Sigmoid colon (tissue), 7 donors: ENCODE results near the gene BCAS3. TPM values are rescaled to one million over a fixed set of nuclear protein-coding genes. Genes with fewer than 3 reads are reported as not detected.
"Not testable (repeated sequence)": the region's sequence is repeated elsewhere in the genome, so short reads cannot be mapped to it uniquely, and the experiment has no call there.

ENCODE experiments used
- DNase-seq: peaks from one replicate; pipeline ENCODE4 v3.0.0-alpha.2; 2019
- H3K27ac ChIP-seq, 4 donors: fragments of 200-600 bp; sonication (generic); one replicate each; pipeline ENCODE4 v1.5.1; 2016 to 2019; ENCODE audit warnings: mild to moderate bottlenecking in 1 of 4
- H3K27me3 ChIP-seq, 3 donors: fragments of 200-600 bp; sonication (generic); one replicate each; pipeline ENCODE4 v1.5.1; 2019; ENCODE audit warnings: mild to moderate bottlenecking in 1 of 3
- H3K36me3 ChIP-seq, 4 donors: fragments of 200-600 bp; sonication (generic); one replicate each; pipeline ENCODE4 v1.5.1; 2016 to 2019
- H3K4me1 ChIP-seq, 4 donors: fragments of 200-600 bp; sonication (generic); one replicate each; pipeline ENCODE4 v1.5.1; 2017 to 2019
- H3K4me3 ChIP-seq, 4 donors: fragments of 200-600 bp; sonication (generic); one replicate each; pipeline ENCODE4 v1.5.1; 2017 to 2019; ENCODE audit warnings: mild to moderate bottlenecking in 2 of 4, moderate library complexity in 1 of 4
- H3K9me3 ChIP-seq, 4 donors: fragments of 200-600 bp in 3 of 4; sonication (generic) in 3 of 4; one replicate each; pipeline versions ENCODE4 v1.5.1 to v1.6.1; 2013 to 2019
- CTCF ChIP-seq, 4 experiments: fragments of 450-650 bp in 3 of 4; fragments of 200-600 bp in 1 of 4; IDR thresholded peaks; one replicate each; pipeline ENCODE4 v1.5.1; 2016 to 2019; ENCODE audit warnings: antibody characterized with exemption in 4 of 4, mild to moderate bottlenecking in 3 of 4, moderate library complexity in 2 of 4
- EP300 ChIP-seq, 4 donors: sonication (generic); formaldehyde crosslinking; IDR thresholded peaks; one replicate each; pipeline ENCODE4 v1.6.1; 2017; ENCODE audit warnings: antibody characterized with exemption in 4 of 4
- POLR2A ChIP-seq, 2 donors: fragments of 450-650 bp; IDR thresholded peaks; one replicate each; pipeline ENCODE4 v1.6.1; 2016; ENCODE audit warnings: antibody characterized with exemption in 2 of 2, mild to moderate bottlenecking in 2 of 2, moderate library complexity in 2 of 2
- POLR2AphosphoS5 ChIP-seq, 4 donors: sonication (generic); formaldehyde crosslinking; IDR thresholded peaks; one replicate each; pipeline ENCODE4 v1.6.1; 2017; ENCODE audit warnings: antibody characterized with exemption in 4 of 4
- WGBS, 2 donors: extraction: QIAGEN DNeasy Blood & Tissue Kit; methylation state at CpG; one replicate each; pipeline ENCODE4 v1.1.7; 2013; 5-methylcytosine and 5-hydroxymethylcytosine counted together
- intact Hi-C: fragments of 100-400 bp; cut with DNase I; formaldehyde crosslinking; loops from one replicate; pipeline ENCODE4 v1.15.1; 2023
- polyA plus RNA-seq, 3 donors: library from polyadenylated mRNA; stranded (reverse); fragments of 200-250 nt; gene quantifications; one replicate each; pipeline ENCODE4 v1.2.3, GENCODE V29; 2013
- total RNA-seq, 4 donors: library from RNA; depleted of rRNA; stranded (reverse); fragments of >200 nt; gene quantifications; one replicate each; pipeline ENCODE4 v1.1.0, GENCODE V29; 2016
- donor health status: healthy with polysubstance abuse.
- donor health status: Bipolar disorder and iron deficiency.
- donor health status: healthy.

Gene BCAS3
- total and polyA plus RNA-seq, 7 donors, result 6.3 to 38.5 (median 28.5) TPM

GRCh38 chr17:61354895-61355874 is 677.5 kb downstream of the BCAS3 start:
- Histone ChIP-seq H3K4me1 (no peaks in the 10 kb centered on the region), H3K9me3 (no peaks in the 10 kb centered on the region), H3K4me3 (no peak overlapping the region), H3K36me3 (no peaks in the 10 kb centered on the region), H3K27me3 (no peaks in the 10 kb centered on the region), H3K27ac (no peak overlapping the region)
- DNase-seq, result no peak
- intact Hi-C loops, result no loop called here
- no peak for TF ChIP-seq EP300 (IDR thresholded peaks at IDR 0.05)
- no peak for TF ChIP-seq POLR2AphosphoS5 (IDR thresholded peaks at IDR 0.05)
- TF ChIP-seq POLR2A (IDR thresholded peaks at IDR 0.05), result no peak
- no peak for TF ChIP-seq CTCF (IDR thresholded peaks at IDR 0.05)
- 90 to 93% methylated on average over 10 of the region's 10 CpGs for WGBS, 2 donors

GRCh38 chr17:61357061-61357460 is 679.4 kb downstream of the BCAS3 start:
- H3K27ac ChIP-seq, H3K27me3 ChIP-seq, DNase-seq, H3K4me3 ChIP-seq, H3K4me1 ChIP-seq, H3K9me3 ChIP-seq, H3K36me3 ChIP-seq, intact Hi-C loops: not testable (repeated sequence)
- WGBS, 2 donors, result 86 to 88% methylated on average over 3 of the region's 3 CpGs

- H3K27ac ChIP-seq, H3K36me3 ChIP-seq, DNase-seq, H3K4me1 ChIP-seq, H3K27me3 ChIP-seq, intact Hi-C loops, H3K9me3 ChIP-seq, H3K4me3 ChIP-seq: not testable (repeated sequence)
- WGBS, 2 donors, result 96% methylated on average over 9 of the region's 9 CpGs
Observed at GRCh38 chr17:61359513-61359912, 681.9 kb downstream of the BCAS3 start.

GRCh38 chr17:61360318-61360943 is 682.8 kb downstream of the BCAS3 start:
- TF ChIP-seq CTCF (IDR thresholded peaks at IDR 0.05), result no peak
- no peak for TF ChIP-seq POLR2AphosphoS5 (IDR thresholded peaks at IDR 0.05)
- TF ChIP-seq POLR2A (IDR thresholded peaks at IDR 0.05), result no peak
- TF ChIP-seq EP300 (IDR thresholded peaks at IDR 0.05), result no peak
- DNase-seq, result no peak
- intact Hi-C loops, result no loop called here
- Histone ChIP-seq H3K9me3 (no peaks in the 10 kb centered on the region), H3K4me1 (no peaks in the 10 kb centered on the region), H3K4me3 (no peak overlapping the region), H3K27ac (no peak overlapping the region), H3K27me3 (no peaks in the 10 kb centered on the region), H3K36me3 (no peaks in the 10 kb centered on the region)
- 89 to 90% methylated on average over 3 of the region's 3 CpGs for WGBS, 2 donors

- no peak for DNase-seq
- H3K9me3 ChIP-seq, result no peaks in the 10 kb centered on the region
- H3K4me3 ChIP-seq, result no peak overlapping the region
- TF ChIP-seq CTCF (IDR thresholded peaks at IDR 0.05) (no peak), EP300 (IDR thresholded peaks at IDR 0.05) (no peak), POLR2AphosphoS5 (IDR thresholded peaks at IDR 0.05) (no peak), POLR2A (IDR thresholded peaks at IDR 0.05) (no peak)
- H3K27ac ChIP-seq, result no peak overlapping the region
- intact Hi-C loops, result no loop called here
- H3K27me3 ChIP-seq, result no peaks in the 10 kb centered on the region
- whole genome bisulfite sequencing, 2 donors, result 86 to 87% methylated on average over 2 of the region's 2 CpGs
- no peaks in the 10 kb centered on the region for H3K4me1 ChIP-seq
- no peaks in the 10 kb centered on the region for H3K36me3 ChIP-seq
Observed at GRCh38 chr17:61361084-61361483, 683.4 kb downstream of the BCAS3 start.
